ENCODE data around the gene PEX14. TPM values are rescaled to one million over a fixed set of nuclear protein-coding genes. Genes with fewer than 3 reads are reported as not detected.
A peak's percentile ranks its signal among the peaks of the same experiment; 100 is the strongest.

Gene PEX14
- total RNA-seq, 1 experiment from 2014 or later = 17.7 TPM

GRCh38 chr1:10597492-10598388, 123.0 kb downstream of the PEX14 start:
- CTCF ChIA-PET = interaction anchor here (0.8 kb wide), 1 partner anchor 69 kb away, joined by 3 read pairs; no protein-coding TSS in a partner anchor
- no peaks in the 10 kb centered on the region for H3K27me3 Mint-ChIP-seq (ENCODE audit: unreplicated experiment)
- no TSS peak for BruUV-seq (replicated peaks)
- H3K4me1 Mint-ChIP-seq (ENCODE audit: low read depth, unreplicated experiment) = peaks cover 34% of the 10 kb centered on the region
- H3K27ac Mint-ChIP-seq (ENCODE audit: unreplicated experiment) = peak overlapping the region; percentile 88
- no peak for TF ChIP-seq CTCF (IDR thresholded peaks at IDR 0.05; ENCODE audit: unreplicated experiment)
- no peak for DNase-seq
- peak overlapping the region; percentile 32 for H3K4me3 Mint-ChIP-seq (ENCODE audit: low read depth, unreplicated experiment)
- H3K36me3 Mint-ChIP-seq (ENCODE audit: insufficient read depth, unreplicated experiment) = no peaks in the 10 kb centered on the region
- intact Hi-C loops (cut with micrococcal nuclease; ENCODE audit: unreplicated experiment) = loop anchor here (10.0 kb wide), 1 partner anchor 73 kb away; no protein-coding TSS in a partner anchor
- no peaks in the 10 kb centered on the region for H3K9me3 Mint-ChIP-seq (ENCODE audit: low read depth, unreplicated experiment)

- DNase-seq = no peak
- no peak for TF ChIP-seq CTCF (IDR thresholded peaks at IDR 0.05; ENCODE audit: unreplicated experiment)
- Mint-ChIP-seq H3K4me3 (ENCODE audit: low read depth, unreplicated experiment) (peak overlapping the region; percentile 32), H3K36me3 (ENCODE audit: insufficient read depth, unreplicated experiment) (no peaks in the 10 kb centered on the region), H3K27me3 (ENCODE audit: unreplicated experiment) (no peaks in the 10 kb centered on the region), H3K4me1 (ENCODE audit: low read depth, unreplicated experiment) (peaks cover 34% of the 10 kb centered on the region), H3K9me3 (ENCODE audit: low read depth, unreplicated experiment) (no peaks in the 10 kb centered on the region), H3K27ac (ENCODE audit: unreplicated experiment) (peak overlapping the region; percentile 88)
- CTCF ChIA-PET = interaction anchor here (0.8 kb wide), 1 partner anchor 70 kb away, joined by 3 read pairs; no protein-coding TSS in a partner anchor
- no TSS peak for BruUV-seq (replicated peaks)
- intact Hi-C loops (cut with micrococcal nuclease; ENCODE audit: unreplicated experiment) = loop anchor here (10.0 kb wide), 1 partner anchor 74 kb away; no protein-coding TSS in a partner anchor
Measured at GRCh38 chr1:10598389-10598702, 123.6 kb downstream of the PEX14 start.

GRCh38 chr1:10599194-10599861, 124.6 kb downstream of the PEX14 start:
- BruUV-seq (replicated peaks) = no TSS peak
- H3K36me3 Mint-ChIP-seq (ENCODE audit: insufficient read depth, unreplicated experiment) = no peaks in the 10 kb centered on the region
- DNase-seq = peak; percentile 28
- CTCF ChIA-PET = interaction anchor here (0.6 to 0.8 kb wide), 2 partner anchors 71 to 214 kb away, joined by 3 read pairs; no protein-coding TSS in a partner anchor
- H3K4me3 Mint-ChIP-seq (ENCODE audit: low read depth, unreplicated experiment) = peak overlapping the region; percentile 32
- H3K27ac Mint-ChIP-seq (ENCODE audit: unreplicated experiment) = peak overlapping the region; percentile 88
- intact Hi-C loops (cut with micrococcal nuclease; ENCODE audit: unreplicated experiment) = loop anchor here (10.0 kb wide), 1 partner anchor 75 kb away; no protein-coding TSS in a partner anchor
- no peak for TF ChIP-seq CTCF (IDR thresholded peaks at IDR 0.05; ENCODE audit: unreplicated experiment)
- no peaks in the 10 kb centered on the region for H3K9me3 Mint-ChIP-seq (ENCODE audit: low read depth, unreplicated experiment)
- H3K4me1 Mint-ChIP-seq (ENCODE audit: low read depth, unreplicated experiment) = peaks cover 31% of the 10 kb centered on the region
- no peaks in the 10 kb centered on the region for H3K27me3 Mint-ChIP-seq (ENCODE audit: unreplicated experiment)

GRCh38 chr1:10601342-10602070, 126.8 kb downstream of the PEX14 start:
- TF ChIP-seq CTCF (IDR thresholded peaks at IDR 0.05; ENCODE audit: unreplicated experiment) = no peak
- H3K4me3 Mint-ChIP-seq (ENCODE audit: low read depth, unreplicated experiment) = no peak overlapping the region
- intact Hi-C loops (cut with micrococcal nuclease; ENCODE audit: unreplicated experiment) = no loop called here
- no peaks in the 10 kb centered on the region for H3K9me3 Mint-ChIP-seq (ENCODE audit: low read depth, unreplicated experiment)
- CTCF ChIA-PET = no interaction called here
- no peak for DNase-seq
- H3K36me3 Mint-ChIP-seq (ENCODE audit: insufficient read depth, unreplicated experiment) = no peaks in the 10 kb centered on the region
- H3K27me3 Mint-ChIP-seq (ENCODE audit: unreplicated experiment) = no peaks in the 10 kb centered on the region
- no TSS peak for BruUV-seq (replicated peaks)
- H3K4me1 Mint-ChIP-seq (ENCODE audit: low read depth, unreplicated experiment) = peaks cover 16% of the 10 kb centered on the region
- no peak overlapping the region for H3K27ac Mint-ChIP-seq (ENCODE audit: unreplicated experiment)

Measured in Calu3 (cell line).